ENCODE measurements around the gene CLDN6. TPM values are rescaled to one million over a fixed set of nuclear protein-coding genes. Genes with fewer than 3 reads are reported as not detected.

The CLDN6 gene
- total and polyA plus RNA-seq, 7 donors, result 0.05 to 5.5 (median 0.45) TPM; not detected in 4

GRCh38 chr16:3059041-3059722 is 41.2 kb upstream of the CLDN6 start:
- TF ChIP-seq CTCF (IDR thresholded peaks at IDR 0.05), result peak; percentile 97
- WGBS, 3 donors, result 0 to 1% (median 1%) methylated on average over 20 to 67 of the region's 67 CpGs
- Histone ChIP-seq H3K27ac (peak overlapping the region; percentile 76), H3K4me3 (peak overlapping the region; percentile 90), H3K4me1 (peaks cover 35% of the 10 kb centered on the region), H3K36me3 (ENCODE audit: insufficient read depth in 1 of 2, low read depth in 1 of 2) (no peaks in the 10 kb centered on the region), H3K9me3 (no peaks in the 10 kb centered on the region), H3K27me3 (ENCODE audit: insufficient read depth in 3 of 3, low read length in 2 of 3) (no peaks in the 10 kb centered on the region)
- ATAC-seq (peak; percentile 91 to 98 (median 94)), DNase-seq (peak; percentile 90 to 93)
- intact Hi-C loops (cut with DNase I), result loop anchor here (1.0 to 5.0 kb wide), 4 partner anchors 68 to 112 kb away; no protein-coding TSS in a partner anchor

- H3K36me3 ChIP-seq (ENCODE audit: insufficient read depth in 1 of 2, low read depth in 1 of 2), result no peaks in the 10 kb centered on the region
- TF ChIP-seq CTCF (IDR thresholded peaks at IDR 0.05), result no peak
- DNase-seq, result peak in 1 of 2 donors; percentile 42
- H3K27me3 ChIP-seq (ENCODE audit: insufficient read depth in 3 of 3, low read length in 2 of 3), result no peaks in the 10 kb centered on the region
- peak; percentile 8 to 25 (median 16) for ATAC-seq
- H3K4me3 ChIP-seq, result peak overlapping the region; percentile 90
- peaks cover 35% of the 10 kb centered on the region for H3K4me1 ChIP-seq
- 11 to 14% (median 12%) methylated on average over 50 to 77 of the region's 77 CpGs for WGBS, 3 donors
- no peaks in the 10 kb centered on the region for H3K9me3 ChIP-seq
- intact Hi-C loops (cut with DNase I), result loop anchor here (1.0 to 5.0 kb wide), 4 partner anchors 69 to 112 kb away; no protein-coding TSS in a partner anchor
- H3K27ac ChIP-seq, result peak overlapping the region; percentile 76
Measured at GRCh38 chr16:3058139-3059030, 40.4 kb upstream of the CLDN6 start.

GRCh38 chr16:3057181-3058138 is 39.5 kb upstream of the CLDN6 start:
- H3K36me3 ChIP-seq (ENCODE audit: insufficient read depth in 1 of 2, low read depth in 1 of 2), result no peaks in the 10 kb centered on the region
- no peak for ATAC-seq
- TF ChIP-seq CTCF (IDR thresholded peaks at IDR 0.05), result no peak
- intact Hi-C loops (cut with DNase I), result loop anchor here (2.0 to 5.0 kb wide), 3 partner anchors 70 to 113 kb away; no protein-coding TSS in a partner anchor
- no peak for DNase-seq
- H3K27me3 ChIP-seq (ENCODE audit: insufficient read depth in 3 of 3, low read length in 2 of 3), result no peaks in the 10 kb centered on the region
- no peak overlapping the region for H3K27ac ChIP-seq
- peak overlapping the region; percentile 90 for H3K4me3 ChIP-seq
- H3K4me1 ChIP-seq, result peaks cover 35% of the 10 kb centered on the region
- 91 to 95% (median 92%) methylated on average over 21 to 22 of the region's 22 CpGs for WGBS, 3 donors
- H3K9me3 ChIP-seq, result no peaks in the 10 kb centered on the region

Data from psoas muscle (tissue), 8 donors.